OCI-LY3 (cell line): ENCODE results near the gene LMNA.

ENCODE experiments used
- EZH2phosphoT487 ChIP-seq: fragments of 200-600 bp; shearing (Covaris generic); IDR thresholded peaks from 2 replicates; pipeline ENCODE4 v1.6.1; 2018; ENCODE audit warnings: antibody characterized with exemption, mixed run types, low read depth
- TF ChIP-seq, protein P1 (sequence below): fragments of 200-600, 300-600 bp; sonication (generic); IDR thresholded peaks from 2 replicates; pipeline ENCODE4 v1.5.1; 2014; ENCODE audit warnings: antibody characterized with exemption, low read length, low read depth

DNA sequence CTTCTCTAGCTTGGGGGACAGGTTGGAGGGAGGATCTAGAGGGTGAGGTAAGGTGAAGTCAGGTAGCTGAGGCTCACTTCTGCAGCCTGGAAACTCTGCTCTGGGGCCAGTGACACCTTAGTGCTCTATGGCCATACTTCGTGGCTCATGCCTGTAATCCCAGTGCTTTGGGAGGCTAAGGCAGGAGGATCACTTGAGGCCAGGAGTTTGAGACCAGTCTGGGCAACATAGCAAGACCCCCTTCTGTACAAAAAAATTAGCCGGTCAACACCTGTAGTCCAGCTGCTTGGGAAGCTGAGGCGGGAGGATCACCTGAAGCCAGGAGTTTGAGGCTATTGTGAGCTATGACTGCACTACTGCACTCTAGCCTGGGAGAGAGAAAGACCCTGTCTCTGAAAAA is 5.8 kb downstream of the LMNA start:
- TF ChIP-seq EZH2phosphoT487, result no peak
- TF ChIP-seq, protein P1, sequence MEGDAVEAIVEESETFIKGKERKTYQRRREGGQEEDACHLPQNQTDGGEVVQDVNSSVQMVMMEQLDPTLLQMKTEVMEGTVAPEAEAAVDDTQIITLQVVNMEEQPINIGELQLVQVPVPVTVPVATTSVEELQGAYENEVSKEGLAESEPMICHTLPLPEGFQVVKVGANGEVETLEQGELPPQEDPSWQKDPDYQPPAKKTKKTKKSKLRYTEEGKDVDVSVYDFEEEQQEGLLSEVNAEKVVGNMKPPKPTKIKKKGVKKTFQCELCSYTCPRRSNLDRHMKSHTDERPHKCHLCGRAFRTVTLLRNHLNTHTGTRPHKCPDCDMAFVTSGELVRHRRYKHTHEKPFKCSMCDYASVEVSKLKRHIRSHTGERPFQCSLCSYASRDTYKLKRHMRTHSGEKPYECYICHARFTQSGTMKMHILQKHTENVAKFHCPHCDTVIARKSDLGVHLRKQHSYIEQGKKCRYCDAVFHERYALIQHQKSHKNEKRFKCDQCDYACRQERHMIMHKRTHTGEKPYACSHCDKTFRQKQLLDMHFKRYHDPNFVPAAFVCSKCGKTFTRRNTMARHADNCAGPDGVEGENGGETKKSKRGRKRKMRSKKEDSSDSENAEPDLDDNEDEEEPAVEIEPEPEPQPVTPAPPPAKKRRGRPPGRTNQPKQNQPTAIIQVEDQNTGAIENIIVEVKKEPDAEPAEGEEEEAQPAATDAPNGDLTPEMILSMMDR, result no peak
